Hepatocyte (in vitro differentiated cells): ENCODE measurements around the gene UBASH3A. TPM values are rescaled to one million over a fixed set of nuclear protein-coding genes. Genes with fewer than 3 reads are reported as not detected.

Experiments
- DNase-seq: peaks from one replicate; pipeline ENCODE4 v3.0.0-alpha.2; 2016; ENCODE audit warnings: low spot score
- H2AFZ ChIP-seq: fragments of 200-600 bp; sonication (generic); 2 replicates; pipeline ENCODE4 v1.6.0; 2016; ENCODE audit warnings: antibody characterized with exemption, mild to moderate bottlenecking
- H3K27ac ChIP-seq: fragments of 200-600 bp; sonication (generic); 2 replicates; pipeline ENCODE4 v1.5.1; 2016; ENCODE audit warnings: mild to moderate bottlenecking
- H3K27me3 ChIP-seq: fragments of 200-600 bp; sonication (generic); 2 replicates; pipeline ENCODE4 v1.6.1; 2016
- H3K36me3 ChIP-seq: fragments of 200-600 bp; sonication (generic); replicated peaks from 2 replicates; pipeline ENCODE4 v1.5.1; 2016; ENCODE audit warnings: low read depth; ENCODE audit not compliant: insufficient read depth
- H3K4me1 ChIP-seq: fragments of 200-600 bp; sonication (generic); 2 replicates; pipeline ENCODE4 v1.5.1; 2016; ENCODE audit warnings: mild to moderate bottlenecking, moderate library complexity; ENCODE audit not compliant: insufficient read depth
- H3K4me2 ChIP-seq: fragments of 200-600 bp; sonication (generic); 2 replicates; pipeline ENCODE4 v1.6.0; 2016
- H3K4me3 ChIP-seq: fragments of 200-600 bp; sonication (generic); 2 replicates; pipeline ENCODE4 v1.5.1; 2016; ENCODE audit warnings: mild to moderate bottlenecking
- H3K79me2 ChIP-seq: fragments of 200-600 bp; sonication (generic); 2 replicates; pipeline ENCODE4 v1.6.0; 2017; ENCODE audit warnings: mild to moderate bottlenecking
- H3K9me2 ChIP-seq: fragments of 200-600 bp; sonication (generic); replicated peaks from 2 replicates; pipeline ENCODE4 v1.6.0; 2017; ENCODE audit warnings: mild to moderate bottlenecking; ENCODE audit not compliant: insufficient read depth
- H3K9me3 ChIP-seq: fragments of 200-600 bp; sonication (generic); 2 replicates; pipeline ENCODE4 v1.5.1; 2016; ENCODE audit warnings: low read depth, mild to moderate bottlenecking
- H4K20me1 ChIP-seq: fragments of 200-600 bp; sonication (generic); 2 replicates; pipeline ENCODE4 v1.6.0; 2016; ENCODE audit warnings: mild to moderate bottlenecking; ENCODE audit not compliant: insufficient read depth, poor library complexity, severe bottlenecking
- EZH2 ChIP-seq: fragments of 200-600 bp; sonication (generic); IDR thresholded peaks from 2 replicates; pipeline ENCODE4 v1.6.1; 2016; ENCODE audit warnings: antibody characterized with exemption, mild to moderate bottlenecking, borderline replicate concordance
- EZH2phosphoT487 ChIP-seq: fragments of 200-600 bp; sonication (generic); IDR thresholded peaks from one replicate; pipeline ENCODE4 v1.6.1; 2018; ENCODE audit warnings: antibody characterized with exemption, mild to moderate bottlenecking, low read depth, moderate library complexity; ENCODE audit not compliant: unreplicated experiment, severe bottlenecking
- WGBS: methylation state at CpG from one replicate; pipeline ENCODE4 v1.1.6; 2016; ENCODE audit warnings: low lambda C conversion rate; ENCODE audit errors: missing lambda C conversion rate; 5-methylcytosine and 5-hydroxymethylcytosine counted together
- polyA plus RNA-seq: library from polyadenylated mRNA; unstranded; fragments of >200 nt; fragmentation: Nextera tagmentation; extraction: Ambion mirVana; gene quantifications from 2 replicates; pipeline ENCODE4 v1.2.1, GENCODE V29; 2016
- total RNA-seq: library from RNA; depleted of rRNA; stranded (reverse); fragments of >200 nt; gene quantifications from 2 replicates; pipeline ENCODE4 v1.2.3, GENCODE V29; 2014
- TF ChIP-seq, protein P1 (sequence below): fragments of 200-600 bp; sonication (generic); IDR thresholded peaks from 2 replicates; pipeline ENCODE4 v1.5.1; 2016; ENCODE audit warnings: antibody characterized with exemption, mild to moderate bottlenecking; ENCODE audit not compliant: poor library complexity

UBASH3A gene
- total and polyA plus RNA-seq, 2 experiments from 2014 or later = not detected

DNA sequence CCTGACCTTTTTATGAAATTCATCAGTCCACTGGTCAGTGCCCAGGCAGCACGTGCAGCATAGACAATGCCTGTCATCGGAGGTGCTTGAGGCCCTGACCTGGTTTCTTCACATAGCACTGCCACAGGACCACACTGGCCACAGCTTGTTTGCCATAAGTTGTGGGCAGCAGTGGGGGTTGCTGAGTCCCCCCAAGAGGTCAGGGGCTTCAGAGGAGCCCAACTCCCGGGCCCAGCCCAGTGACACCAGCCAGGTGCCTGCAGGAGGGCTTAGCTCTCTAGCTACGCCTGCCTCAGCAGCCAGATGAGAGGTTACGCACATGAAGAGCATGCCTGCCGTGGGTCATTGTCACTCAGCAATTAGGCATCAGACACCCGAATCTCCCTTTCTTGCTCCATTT is 41.6 kb downstream of the UBASH3A start:
- Histone ChIP-seq H3K27ac (no peak overlapping the region), H3K9me2 (no peaks in the 10 kb centered on the region), H3K4me3 (no peak overlapping the region), H3K79me2 (no peaks in the 10 kb centered on the region), H4K20me1 (no peaks in the 10 kb centered on the region), H2AFZ (no peak overlapping the region), H3K27me3 (no peaks in the 10 kb centered on the region), H3K4me1 (no peaks in the 10 kb centered on the region), H3K36me3 (no peaks in the 10 kb centered on the region), H3K9me3 (no peaks in the 10 kb centered on the region), H3K4me2 (no peak overlapping the region)
- 78% methylated on average over 7 of the region's 7 CpGs for WGBS
- DNase-seq = no peak
- TF ChIP-seq, protein P1, sequence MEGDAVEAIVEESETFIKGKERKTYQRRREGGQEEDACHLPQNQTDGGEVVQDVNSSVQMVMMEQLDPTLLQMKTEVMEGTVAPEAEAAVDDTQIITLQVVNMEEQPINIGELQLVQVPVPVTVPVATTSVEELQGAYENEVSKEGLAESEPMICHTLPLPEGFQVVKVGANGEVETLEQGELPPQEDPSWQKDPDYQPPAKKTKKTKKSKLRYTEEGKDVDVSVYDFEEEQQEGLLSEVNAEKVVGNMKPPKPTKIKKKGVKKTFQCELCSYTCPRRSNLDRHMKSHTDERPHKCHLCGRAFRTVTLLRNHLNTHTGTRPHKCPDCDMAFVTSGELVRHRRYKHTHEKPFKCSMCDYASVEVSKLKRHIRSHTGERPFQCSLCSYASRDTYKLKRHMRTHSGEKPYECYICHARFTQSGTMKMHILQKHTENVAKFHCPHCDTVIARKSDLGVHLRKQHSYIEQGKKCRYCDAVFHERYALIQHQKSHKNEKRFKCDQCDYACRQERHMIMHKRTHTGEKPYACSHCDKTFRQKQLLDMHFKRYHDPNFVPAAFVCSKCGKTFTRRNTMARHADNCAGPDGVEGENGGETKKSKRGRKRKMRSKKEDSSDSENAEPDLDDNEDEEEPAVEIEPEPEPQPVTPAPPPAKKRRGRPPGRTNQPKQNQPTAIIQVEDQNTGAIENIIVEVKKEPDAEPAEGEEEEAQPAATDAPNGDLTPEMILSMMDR = no peak
- TF ChIP-seq EZH2phosphoT487 = no peak
- no peak for TF ChIP-seq EZH2

DNA sequence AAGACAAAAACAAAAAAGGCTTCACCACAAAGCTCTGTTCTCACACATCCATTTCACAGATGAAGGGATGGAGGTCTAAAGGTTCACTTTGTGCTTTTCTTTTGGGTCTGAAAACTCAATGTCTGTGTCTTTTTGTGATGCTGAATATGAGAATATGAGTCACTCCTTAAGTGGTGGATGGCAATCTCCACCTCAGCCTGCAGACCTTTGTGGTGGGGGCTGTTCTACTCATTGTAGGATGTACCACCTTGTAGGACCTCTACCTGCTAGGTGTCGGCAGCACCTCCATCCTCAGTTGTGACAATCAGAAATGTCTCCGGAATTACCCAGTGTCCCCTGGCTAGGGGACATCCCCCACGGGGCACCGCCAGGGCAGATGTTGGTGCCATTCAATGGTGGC is 42.8 kb downstream of the UBASH3A start:
- Histone ChIP-seq H3K4me3 (no peak overlapping the region), H2AFZ (no peak overlapping the region)

DNA sequence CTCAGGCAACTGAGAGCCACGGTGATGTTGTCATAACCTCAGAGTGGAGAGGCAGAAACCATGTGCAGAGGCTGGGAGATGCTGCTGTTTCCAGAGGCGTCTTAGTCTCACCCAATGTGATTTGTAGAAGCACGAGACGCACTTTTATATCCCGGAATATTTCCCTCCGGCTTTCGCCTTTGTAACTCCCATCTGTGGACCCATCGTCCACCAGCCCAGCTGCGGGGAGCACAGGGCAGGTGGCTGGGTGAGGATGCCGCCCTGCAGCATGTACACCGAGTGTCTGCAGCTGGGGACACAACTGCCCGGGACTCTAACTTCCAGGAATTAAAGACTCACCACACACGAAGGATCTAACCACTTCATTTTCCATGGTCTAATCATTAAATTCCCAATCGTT is 43.5 kb downstream of the UBASH3A start:
- Histone ChIP-seq H3K4me1 (no peaks in the 10 kb centered on the region), H3K9me2 (no peaks in the 10 kb centered on the region), H3K4me2 (no peak overlapping the region), H3K36me3 (no peaks in the 10 kb centered on the region), H2AFZ (no peak overlapping the region), H3K9me3 (no peaks in the 10 kb centered on the region), H4K20me1 (no peaks in the 10 kb centered on the region), H3K27me3 (no peaks in the 10 kb centered on the region), H3K79me2 (no peaks in the 10 kb centered on the region), H3K27ac (no peak overlapping the region), H3K4me3 (no peak overlapping the region)
- WGBS = 89% methylated on average over 14 of the region's 14 CpGs
- TF ChIP-seq EZH2phosphoT487 (no peak), EZH2 (no peak)
- TF ChIP-seq, protein P1 = no peak
- DNase-seq = no peak

More for the DNA sequence above, 42.8 kb downstream of the UBASH3A start:
- H4K20me1 ChIP-seq = no peaks in the 10 kb centered on the region
- no peak for TF ChIP-seq EZH2
- TF ChIP-seq, protein P1 = no peak
- TF ChIP-seq EZH2phosphoT487 = no peak
- H3K9me3 ChIP-seq = no peaks in the 10 kb centered on the region
- H3K9me2 ChIP-seq = no peaks in the 10 kb centered on the region
- H3K4me2 ChIP-seq = no peak overlapping the region
- no peaks in the 10 kb centered on the region for H3K79me2 ChIP-seq
- DNase-seq = no peak
- H3K27me3 ChIP-seq = no peaks in the 10 kb centered on the region
- no peaks in the 10 kb centered on the region for H3K36me3 ChIP-seq
- no peak overlapping the region for H3K27ac ChIP-seq
- 93% methylated on average over 4 of the region's 4 CpGs for WGBS
- H3K4me1 ChIP-seq = no peaks in the 10 kb centered on the region

DNA sequence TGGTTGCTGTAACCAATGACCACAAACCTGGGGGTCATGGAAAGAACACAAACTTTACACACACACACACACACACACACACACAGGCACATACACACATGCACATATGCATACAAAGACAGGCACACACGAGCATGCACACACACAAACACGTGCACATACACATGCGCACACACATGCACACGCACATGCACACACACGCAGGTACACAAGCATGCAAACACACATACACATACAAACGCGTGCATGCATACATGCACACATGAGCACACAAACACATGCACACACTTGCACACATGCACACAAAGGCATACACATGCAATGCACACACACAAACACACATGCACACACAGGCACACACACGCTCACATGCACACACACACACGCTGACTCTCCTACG is 44.0 kb downstream of the UBASH3A start:
- no peak overlapping the region for H2AFZ ChIP-seq
- WGBS = 97% methylated on average over 10 of the region's 10 CpGs

More for the DNA sequence above, 44.0 kb downstream of the UBASH3A start:
- Histone ChIP-seq H3K36me3 (no peaks in the 10 kb centered on the region), H3K9me3 (no peaks in the 10 kb centered on the region), H3K27ac (no peak overlapping the region), H3K79me2 (no peaks in the 10 kb centered on the region), H3K9me2 (no peaks in the 10 kb centered on the region), H4K20me1 (no peaks in the 10 kb centered on the region), H3K4me1 (no peaks in the 10 kb centered on the region), H3K27me3 (no peaks in the 10 kb centered on the region), H3K4me2 (no peak overlapping the region), H3K4me3 (no peak overlapping the region)
- TF ChIP-seq, protein P1 = no peak
- TF ChIP-seq EZH2phosphoT487 = no peak
- no peak for TF ChIP-seq EZH2
- no peak for DNase-seq
